Muscle of leg (tissue), 11 donors: ENCODE measurements around the gene CETP. TPM values are rescaled to one million over a fixed set of nuclear protein-coding genes. Genes with fewer than 3 reads are reported as not detected.
"Not testable (repeated sequence)": the region's sequence is repeated elsewhere in the genome, so short reads cannot be mapped to it uniquely, and the experiment has no call there.

Experiments
- DNase-seq: peaks from one replicate; pipeline ENCODE4 v3.0.0; 2013
- H3K27ac ChIP-seq: one replicate; pipeline ENCODE4 v1.5.1; 2013; ENCODE audit warnings: mild to moderate bottlenecking, low read length, control low read depth
- H3K27me3 ChIP-seq: one replicate; pipeline ENCODE4 v1.6.1; 2013; ENCODE audit warnings: low read length; ENCODE audit not compliant: control insufficient read depth, insufficient read depth
- H3K36me3 ChIP-seq: one replicate; pipeline ENCODE4 v1.6.1; 2013; ENCODE audit warnings: low read length; ENCODE audit not compliant: control insufficient read depth, insufficient read depth
- H3K4me1 ChIP-seq: one replicate; pipeline ENCODE4 v1.6.1; 2013; ENCODE audit warnings: low read length; ENCODE audit not compliant: control insufficient read depth, insufficient read depth
- H3K4me3 ChIP-seq: one replicate; pipeline ENCODE4 v1.5.1; 2013; ENCODE audit warnings: low read length, control low read depth
- H3K9me3 ChIP-seq: replicated peaks from 2 replicates; pipeline ENCODE4 v1.6.1; 2013; ENCODE audit warnings: low read depth, low read length; ENCODE audit not compliant: control insufficient read depth
- WGBS: methylation state at CpG from one replicate; pipeline ENCODE4 v1.1.5; 2013; ENCODE audit warnings: missing lambda C conversion rate; ENCODE audit not compliant: insufficient coverage; 5-methylcytosine and 5-hydroxymethylcytosine counted together
- polyA plus RNA-seq, 8 donors: library from polyadenylated mRNA; unstranded; fragments of 120-200 nt; gene quantifications; one replicate each; pipeline versions ENCODE4 v1.2.1 to v1.2.3, GENCODE V29; 2013; ENCODE audit warnings: inconsistent platforms in 1 of 8, low replicate concordance in 1 of 8; ENCODE audit not compliant: insufficient read length in 8 of 8, insufficient read depth in 1 of 8
- total RNA-seq: library from RNA; stranded (reverse); fragments of 120-200 nt; gene quantifications from one replicate; pipeline ENCODE4 v1.2.4, GENCODE V29; 2013

The CETP gene
- total and polyA plus RNA-seq, 9 donors = 4.7 to 9.6 (median 6.4) TPM

- Histone ChIP-seq H3K27me3 (no peaks in the 10 kb centered on the region), H3K4me1 (peaks cover 54% of the 10 kb centered on the region), H3K36me3 (no peaks in the 10 kb centered on the region), H3K4me3 (peak overlapping the region; percentile 78), H3K27ac (peak overlapping the region; percentile 85), H3K9me3 (no peaks in the 10 kb centered on the region)
- DNase-seq = no peak
- 100% methylated on average over 1 of the region's 6 CpGs for WGBS
Measured at GRCh38 chr16:56988161-56988947, 26.6 kb downstream of the CETP start.

GRCh38 chr16:56988948-56989945 lies 27.5 kb downstream of the CETP start, which contains the start of gene NLRC5:
Gene NLRC5 (plus strand): TSS chr16:56989557. CDS start chr16:57020713, 31,156 bp downstream.
- no peaks in the 10 kb centered on the region for H3K9me3 ChIP-seq
- H3K27me3 ChIP-seq = no peaks in the 10 kb centered on the region
- H3K4me1 ChIP-seq = peaks cover 45% of the 10 kb centered on the region
- H3K27ac ChIP-seq = peak within 1 kb of the TSS; percentile 85
- WGBS = under 1% methylated on average over 53 of the region's 64 CpGs
- peak within 1 kb of the TSS; percentile 78 for H3K4me3 ChIP-seq
- no peaks in the 10 kb centered on the region for H3K36me3 ChIP-seq
- peak; percentile 89 for DNase-seq

- Histone ChIP-seq H3K27ac (no peak overlapping the region), H3K36me3 (no peaks in the 10 kb centered on the region), H3K4me1 (peaks cover 40% of the 10 kb centered on the region), H3K9me3 (no peaks in the 10 kb centered on the region), H3K27me3 (no peaks in the 10 kb centered on the region), H3K4me3 (peak overlapping the region; percentile 78)
- no CpG with 5 or more reads among the region's 7 CpGs for WGBS
- DNase-seq = no peak
Measured at GRCh38 chr16:56989988-56990387, 28.2 kb downstream of the CETP start.

DNA sequence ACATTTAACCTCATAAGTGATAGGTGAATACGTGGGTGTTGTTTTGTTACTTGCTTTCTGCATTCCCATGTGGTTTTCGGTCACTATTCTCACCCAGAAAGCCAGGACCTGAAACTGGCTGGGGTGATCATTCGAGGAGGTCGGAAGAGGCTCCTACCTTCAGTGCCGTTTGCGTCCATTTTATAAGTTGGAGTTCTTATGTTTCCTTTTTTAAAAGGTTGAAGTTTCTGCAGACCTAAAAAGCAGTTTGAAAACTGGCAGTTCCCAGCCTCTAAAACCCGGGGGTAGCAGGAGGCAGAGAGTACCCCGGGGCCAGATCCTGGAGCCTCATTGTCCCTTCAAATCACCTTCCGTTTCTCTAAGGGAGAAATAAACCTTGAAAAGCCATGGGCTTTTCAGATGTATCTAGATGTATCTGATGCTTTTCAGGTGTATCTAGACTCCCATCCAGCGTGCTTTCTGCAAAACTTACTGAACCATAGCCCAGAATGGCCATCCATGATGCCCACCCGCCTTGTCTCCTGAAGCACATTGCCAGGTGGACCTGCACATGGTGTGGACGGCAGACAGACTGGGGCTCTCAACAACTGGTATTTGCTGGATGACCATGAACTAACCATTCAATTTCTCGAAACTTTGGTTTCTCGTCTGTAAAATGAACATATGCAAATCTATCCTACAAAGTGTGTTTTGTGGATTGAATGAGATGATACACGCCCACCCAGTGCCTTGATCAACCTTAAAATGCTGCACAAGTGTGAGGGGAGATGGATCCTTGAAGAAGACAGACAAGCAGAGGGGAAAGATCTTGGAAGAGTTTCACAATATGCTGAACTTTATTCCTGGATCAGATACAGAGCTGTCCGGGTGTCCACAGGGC lies 28.9 kb downstream of the CETP start:
- no peaks in the 10 kb centered on the region for H3K9me3 ChIP-seq
- no peak overlapping the region for H3K27ac ChIP-seq
- peak overlapping the region; percentile 78 for H3K4me3 ChIP-seq
- no peak for DNase-seq
- no peaks in the 10 kb centered on the region for H3K36me3 ChIP-seq
- H3K27me3 ChIP-seq = no peaks in the 10 kb centered on the region
- peaks cover 34% of the 10 kb centered on the region for H3K4me1 ChIP-seq
- WGBS = 80% methylated on average over 10 of the region's 16 CpGs

GRCh38 chr16:56992431-56992830 lies 30.7 kb downstream of the CETP start:
- not testable (repeated sequence) for H3K36me3 ChIP-seq, DNase-seq, H3K4me3 ChIP-seq, H3K27ac ChIP-seq, H3K27me3 ChIP-seq, H3K9me3 ChIP-seq
- H3K4me1 ChIP-seq = peaks cover 22% of the 10 kb centered on the region
- WGBS = no CpG with 5 or more reads among the region's 1 CpG

GRCh38 chr16:56993204-56993603 lies 31.5 kb downstream of the CETP start:
- H3K4me1 ChIP-seq = peaks cover 18% of the 10 kb centered on the region
- no CpG with 5 or more reads among the region's 2 CpGs for WGBS
- H3K4me3 ChIP-seq = no peak overlapping the region
- DNase-seq = no peak
- H3K27ac ChIP-seq = no peak overlapping the region
- no peaks in the 10 kb centered on the region for H3K27me3 ChIP-seq
- H3K9me3 ChIP-seq = no peaks in the 10 kb centered on the region
- no peaks in the 10 kb centered on the region for H3K36me3 ChIP-seq

DNA sequence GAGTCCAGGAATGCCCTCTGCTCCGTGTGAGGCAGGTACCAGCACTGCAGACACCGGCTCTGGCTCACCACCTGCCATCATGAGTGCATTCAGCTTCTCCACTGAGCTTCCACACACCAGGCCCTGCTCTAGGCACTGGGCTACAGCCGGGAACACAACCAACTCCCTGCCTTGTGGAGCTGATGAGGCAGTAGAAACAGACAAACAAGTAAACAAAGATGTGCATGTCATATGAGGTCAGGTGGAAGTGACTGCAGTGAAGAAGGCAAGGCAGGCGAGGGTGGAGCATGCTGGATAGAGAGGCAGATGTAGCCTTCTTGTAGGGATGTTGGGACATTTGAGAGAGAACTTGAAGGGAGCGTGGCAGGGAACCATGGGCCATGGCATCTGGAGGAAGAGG lies 32.6 kb downstream of the CETP start:
- no peaks in the 10 kb centered on the region for H3K27me3 ChIP-seq
- no peak overlapping the region for H3K4me3 ChIP-seq
- no peaks in the 10 kb centered on the region for H3K36me3 ChIP-seq
- DNase-seq = no peak
- WGBS = 77% methylated on average over 4 of the region's 5 CpGs
- H3K9me3 ChIP-seq = no peaks in the 10 kb centered on the region
- H3K27ac ChIP-seq = no peak overlapping the region
- peaks cover 9% of the 10 kb centered on the region for H3K4me1 ChIP-seq

- no peak overlapping the region for H3K4me3 ChIP-seq
- H3K9me3 ChIP-seq = no peaks in the 10 kb centered on the region
- no peak overlapping the region for H3K27ac ChIP-seq
- no peaks in the 10 kb centered on the region for H3K27me3 ChIP-seq
- no peak for DNase-seq
- no peaks in the 10 kb centered on the region for H3K36me3 ChIP-seq
- 73% methylated on average over 4 of the region's 12 CpGs for WGBS
- H3K4me1 ChIP-seq = peaks cover 10% of the 10 kb centered on the region
Measured at GRCh38 chr16:56995136-56995805, 33.5 kb downstream of the CETP start.

- Histone ChIP-seq H3K4me3 (no peak overlapping the region), H3K27ac (no peak overlapping the region), H3K9me3 (no peaks in the 10 kb centered on the region), H3K27me3 (no peaks in the 10 kb centered on the region), H3K36me3 (no peaks in the 10 kb centered on the region), H3K4me1 (peaks cover 11% of the 10 kb centered on the region)
- DNase-seq = no peak
- WGBS = 20% methylated on average over 1 of the region's 5 CpGs
Measured at GRCh38 chr16:56997264-56997663, 35.5 kb downstream of the CETP start.
